K562 (cell line): ENCODE measurements around the gene JSRP1.

Experiments
- CAMTA2 ChIP-seq: fragments of 250-450 bp; sonication (Bioruptor Pico); conservative IDR thresholded peaks from 2 replicates; pipeline ENCODE4 v1.5.1; 2022
- FOSL1 ChIP-seq: fragments of 200-800 bp; sonication (Bioruptor generic); conservative IDR thresholded peaks from 2 replicates; pipeline ENCODE4 v1.6.1; 2016; ENCODE audit warnings: missing genetic modification characterization, missing compliant biosample characterization
- FOXM1 ChIP-seq, 2 experiments: fragments of 450-650 bp in 1 of 2; sonication (generic) in 1 of 2; formaldehyde crosslinking in 1 of 2; IDR thresholded peaks; 2 replicates each; pipeline versions ENCODE4 v1.6.1 to v1.9.0; 2017 to 2022; ENCODE audit warnings: low read depth in 2 of 2, mild to moderate bottlenecking in 2 of 2, missing genetic modification reagents in 1 of 2, moderate library complexity in 1 of 2
- GTF2F1 ChIP-seq: IDR thresholded peaks from 2 replicates; pipeline ENCODE4 v1.6.1; 2011; ENCODE audit warnings: low read depth, low read length, improper control_type of control experiment
- PPARD ChIP-seq: fragments of 250-450 bp; sonication (Bioruptor Pico); IDR thresholded peaks from 2 replicates; pipeline ENCODE4 v1.8.0; 2022; ENCODE audit warnings: inconsistent platforms, mild to moderate bottlenecking, moderate library complexity
- TF ChIP-seq, protein P1 (sequence below): fragments of 450-650 bp; IDR thresholded peaks from 2 replicates; pipeline ENCODE4 v1.6.1; 2018; ENCODE audit not compliant: partially characterized antibody

- TF ChIP-seq PPARD: no peak
- TF ChIP-seq, protein P1, sequence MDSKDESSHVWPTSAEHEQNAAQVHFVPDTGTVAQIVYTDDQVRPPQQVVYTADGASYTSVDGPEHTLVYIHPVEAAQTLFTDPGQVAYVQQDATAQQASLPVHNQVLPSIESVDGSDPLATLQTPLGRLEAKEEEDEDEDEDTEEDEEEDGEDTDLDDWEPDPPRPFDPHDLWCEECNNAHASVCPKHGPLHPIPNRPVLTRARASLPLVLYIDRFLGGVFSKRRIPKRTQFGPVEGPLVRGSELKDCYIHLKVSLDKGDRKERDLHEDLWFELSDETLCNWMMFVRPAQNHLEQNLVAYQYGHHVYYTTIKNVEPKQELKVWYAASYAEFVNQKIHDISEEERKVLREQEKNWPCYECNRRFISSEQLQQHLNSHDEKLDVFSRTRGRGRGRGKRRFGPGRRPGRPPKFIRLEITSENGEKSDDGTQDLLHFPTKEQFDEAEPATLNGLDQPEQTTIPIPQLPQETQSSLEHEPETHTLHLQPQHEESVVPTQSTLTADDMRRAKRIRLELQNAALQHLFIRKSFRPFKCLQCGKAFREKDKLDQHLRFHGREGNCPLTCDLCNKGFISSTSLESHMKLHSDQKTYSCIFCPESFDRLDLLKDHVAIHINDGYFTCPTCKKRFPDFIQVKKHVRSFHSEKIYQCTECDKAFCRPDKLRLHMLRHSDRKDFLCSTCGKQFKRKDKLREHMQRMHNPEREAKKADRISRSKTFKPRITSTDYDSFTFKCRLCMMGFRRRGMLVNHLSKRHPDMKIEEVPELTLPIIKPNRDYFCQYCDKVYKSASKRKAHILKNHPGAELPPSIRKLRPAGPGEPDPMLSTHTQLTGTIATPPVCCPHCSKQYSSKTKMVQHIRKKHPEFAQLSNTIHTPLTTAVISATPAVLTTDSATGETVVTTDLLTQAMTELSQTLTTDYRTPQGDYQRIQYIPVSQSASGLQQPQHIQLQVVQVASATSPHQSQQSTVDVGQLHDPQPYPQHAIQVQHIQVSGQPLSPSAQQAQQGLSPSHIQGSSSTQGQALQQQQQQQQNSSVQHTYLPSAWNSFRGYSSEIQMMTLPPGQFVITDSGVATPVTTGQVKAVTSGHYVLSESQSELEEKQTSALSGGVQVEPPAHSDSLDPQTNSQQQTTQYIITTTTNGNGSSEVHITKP: no peak
- no peak for TF ChIP-seq GTF2F1
- TF ChIP-seq FOXM1 (IDR thresholded peaks at IDR 0.05; ENCODE audit: low read depth): no peak
- no peak for TF ChIP-seq FOXM1 (CRISPR knock-in tag; IDR thresholded peaks at IDR 0.05; ENCODE audit: low read depth)
- TF ChIP-seq CAMTA2: no peak
- no peak for TF ChIP-seq FOSL1 (tag)
Measured at GRCh38 chr19:2223391-2223790, 32.8 kb downstream of the JSRP1 start.
